ENCODE data around the gene ANKZF1. TPM values are rescaled to one million over a fixed set of nuclear protein-coding genes. Genes with fewer than 3 reads are reported as not detected.

The ANKZF1 gene
- total and polyA plus RNA-seq, 10 of the 15 experiments (the other 5 are each of a cell fraction or from before 2014, with no cell fraction given): 3.1 to 104 (median 35.0) TPM

DNA sequence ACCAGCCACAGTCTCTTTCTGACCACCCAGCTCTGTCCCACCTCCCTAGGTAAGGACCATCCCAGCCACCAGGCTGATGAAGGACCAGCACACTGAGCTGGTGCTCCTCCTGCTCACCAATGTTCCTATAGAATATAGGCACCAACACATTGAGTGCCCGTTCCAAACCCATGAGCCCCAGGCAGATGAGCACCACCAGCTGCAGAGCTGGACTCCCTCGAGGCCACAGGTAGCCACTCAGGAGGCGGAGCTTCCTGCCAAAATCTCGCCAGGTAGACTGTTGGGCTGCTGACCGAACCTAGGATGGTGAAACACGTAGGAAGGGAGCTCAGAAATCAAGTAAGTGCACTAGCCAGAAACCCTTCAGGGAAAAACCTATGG lies 13.1 kb upstream of the ANKZF1 start:
- 65% methylated on average over 6 of the region's 6 CpGs for WGBS (ENCODE audit: insufficient coverage, insufficient replicate concordance, low lambda C conversion rate, missing lambda C conversion rate)
- no peak for TF ChIP-seq EGR1 (IDR thresholded peaks at IDR 0.05; ENCODE audit: borderline replicate concordance in 1 of 2, low read depth in 2 of 2, low read length in 2 of 2)
- intact Hi-C loops (cut with micrococcal nuclease; ENCODE audit: unreplicated experiment) (no loop called here), in situ Hi-C loops (cut with MboI) (no loop called here)
- Histone ChIP-seq H3K9ac (ENCODE audit: control insufficient read depth, insufficient read depth, low read length) (no peak overlapping the region), H3K4me3 (no peak overlapping the region), H3K79me2 (ENCODE audit: control insufficient read depth, insufficient read depth, low read length) (peaks cover 14% of the 10 kb centered on the region), H3K9me3 (replicated peaks; ENCODE audit: control insufficient read depth, insufficient read depth, low read length) (no peaks in the 10 kb centered on the region), H3K27me3 (replicated peaks in 1 of 2; ENCODE audit: control insufficient read depth in 2 of 2, insufficient read depth in 2 of 2, low read length in 1 of 2) (no peaks in the 10 kb centered on the region), H3K36me3 (ENCODE audit: control insufficient read depth in 2 of 2, insufficient read depth in 2 of 2, low read length in 1 of 2) (peaks cover 1 to 19% of the 10 kb centered on the region in 2 experiments), H4K20me1 (ENCODE audit: control insufficient read depth, insufficient read depth) (no peaks in the 10 kb centered on the region; the same call in 1 of the 2 replicates), H3K4me2 (ENCODE audit: control insufficient read depth, insufficient read depth) (peak overlapping the region; percentile 99), H2AFZ (ENCODE audit: control insufficient read depth, low read depth, low read length) (no peak overlapping the region), H3K4me1 (ENCODE audit: control insufficient read depth, insufficient read depth, low read length) (peaks cover 16% of the 10 kb centered on the region), H3K27ac (ENCODE audit: control insufficient read depth, insufficient read depth) (no peak overlapping the region)
- ATAC-seq (no peak), FAIRE-seq (no peak), DNase-seq (ENCODE audit: low read depth, low spot score) (no peak)
- POLR2A ChIA-PET: interaction anchor here (0.5 to 3.8 kb wide), 6 partner anchors 10 to 40 kb away, joined by 3 to 21 read pairs (median 4); partner anchors contain the start of genes ANKZF1, ATG9A, CNPPD1 and TUBA4B
- BruUV-seq (replicated peaks): no TSS peak
- RAD21 ChIA-PET (ENCODE audit: unreplicated experiment): interaction anchor here (1.3 to 2.1 kb wide), 2 partner anchors 10 to 40 kb away, joined by 4 to 7 read pairs; partner anchors contain the start of genes CNPPD1 and ZFAND2B
- SMC1A ChIA-PET (ENCODE audit: uncharacterized antibody, unreplicated experiment): interaction anchor here (0.7 to 2.4 kb wide), 3 partner anchors 10 to 79 kb away, joined by 3 to 9 read pairs (median 7); partner anchors contain the start of gene ZFAND2B
- CTCF ChIA-PET: interaction anchor here (0.9 to 3.2 kb wide), 8 partner anchors 10 to 135 kb away, joined by 3 to 14 read pairs (median 4); partner anchors contain the start of gene ZFAND2B

DNA sequence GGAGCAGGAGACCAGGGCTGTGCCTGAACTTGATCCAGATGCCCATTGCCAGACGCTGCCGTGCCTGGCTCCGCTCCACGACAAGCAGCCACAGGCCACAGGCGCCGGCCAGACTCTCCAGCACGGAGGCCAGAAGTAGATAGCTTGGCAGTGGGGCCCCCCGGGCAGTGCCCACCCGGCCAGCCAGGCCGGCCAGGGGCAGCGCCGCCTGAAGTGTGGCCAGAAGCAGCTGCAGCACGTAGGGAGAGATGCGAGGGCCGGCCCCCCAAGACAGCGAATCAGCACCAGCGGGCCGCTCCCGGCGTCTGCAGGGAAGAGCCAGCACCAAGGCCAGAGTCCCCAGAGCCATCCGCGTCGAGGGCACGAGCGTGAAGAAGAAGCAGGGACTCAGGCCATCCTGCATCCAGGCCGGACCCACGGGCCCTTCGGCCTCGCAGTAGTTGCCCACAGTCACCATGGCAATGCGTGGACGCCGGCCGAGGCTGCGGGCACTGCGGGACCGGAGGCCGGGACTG lies 11.3 kb upstream of the ANKZF1 start:
- Histone ChIP-seq H3K4me3 (peak overlapping the region; percentile 92), H3K4me2 (ENCODE audit: control insufficient read depth, insufficient read depth) (peak overlapping the region; percentile 99), H3K9me3 (replicated peaks; ENCODE audit: control insufficient read depth, insufficient read depth, low read length) (no peaks in the 10 kb centered on the region), H2AFZ (ENCODE audit: control insufficient read depth, low read depth, low read length) (peak overlapping the region; percentile 79), H3K27ac (ENCODE audit: control insufficient read depth, insufficient read depth) (peak overlapping the region; percentile 63), H3K9ac (ENCODE audit: control insufficient read depth, insufficient read depth, low read length) (peak overlapping the region; percentile 76), H3K4me1 (ENCODE audit: control insufficient read depth, insufficient read depth, low read length) (peaks cover 16% of the 10 kb centered on the region), H3K36me3 (ENCODE audit: control insufficient read depth in 2 of 2, insufficient read depth in 2 of 2, low read length in 1 of 2) (peaks cover 10 to 20% of the 10 kb centered on the region in 2 experiments), H3K79me2 (ENCODE audit: control insufficient read depth, insufficient read depth, low read length) (peaks cover 14% of the 10 kb centered on the region), H4K20me1 (ENCODE audit: control insufficient read depth, insufficient read depth) (no peaks in the 10 kb centered on the region; the same call in 1 of the 2 replicates), H3K27me3 (replicated peaks in 1 of 2; ENCODE audit: control insufficient read depth in 2 of 2, insufficient read depth in 2 of 2, low read length in 1 of 2) (no peaks in the 10 kb centered on the region)
- ATAC-seq: peak; percentile 65
- intact Hi-C loops (cut with micrococcal nuclease; ENCODE audit: unreplicated experiment) (loop anchor here (2.0 kb wide), 1 partner anchor 77 kb away; no protein-coding TSS in a partner anchor), in situ Hi-C loops (cut with MboI) (no loop called here)
- ChIA-PET SMC1A (ENCODE audit: uncharacterized antibody, unreplicated experiment) (interaction anchor here (0.7 to 1.8 kb wide), 6 partner anchors 11 to 60 kb away, joined by 3 to 8 read pairs (median 4); partner anchors contain the start of genes ANKZF1, ATG9A, GLB1L and STK16), CTCF (interaction anchor here (0.6 to 1.7 kb wide), 4 partner anchors 9 to 77 kb away, joined by 3 to 5 read pairs (median 3); no protein-coding TSS in a partner anchor), RAD21 (ENCODE audit: unreplicated experiment) (interaction anchor here (0.9 to 2.2 kb wide), 5 partner anchors 11 to 60 kb away, joined by 3 to 11 read pairs (median 5); partner anchors contain the start of genes ANKZF1, ATG9A, GLB1L and STK16), POLR2A (interaction anchor here (0.6 to 3.8 kb wide), 13 partner anchors 8 to 153 kb away, joined by 3 to 21 read pairs (median 5); partner anchors contain the start of genes ANKZF1, ATG9A, CNPPD1 and DNAJB2)
- FAIRE-seq: no peak
- WGBS (ENCODE audit: insufficient coverage, insufficient replicate concordance, low lambda C conversion rate, missing lambda C conversion rate): 13% methylated on average over 37 of the region's 37 CpGs
- DNase-seq (ENCODE audit: low read depth, low spot score): no peak
- no TSS peak for BruUV-seq (replicated peaks)
- TF ChIP-seq NR2F1 (conservative IDR thresholded peaks at IDR 0.05): no peak
- TF ChIP-seq, protein P1, sequence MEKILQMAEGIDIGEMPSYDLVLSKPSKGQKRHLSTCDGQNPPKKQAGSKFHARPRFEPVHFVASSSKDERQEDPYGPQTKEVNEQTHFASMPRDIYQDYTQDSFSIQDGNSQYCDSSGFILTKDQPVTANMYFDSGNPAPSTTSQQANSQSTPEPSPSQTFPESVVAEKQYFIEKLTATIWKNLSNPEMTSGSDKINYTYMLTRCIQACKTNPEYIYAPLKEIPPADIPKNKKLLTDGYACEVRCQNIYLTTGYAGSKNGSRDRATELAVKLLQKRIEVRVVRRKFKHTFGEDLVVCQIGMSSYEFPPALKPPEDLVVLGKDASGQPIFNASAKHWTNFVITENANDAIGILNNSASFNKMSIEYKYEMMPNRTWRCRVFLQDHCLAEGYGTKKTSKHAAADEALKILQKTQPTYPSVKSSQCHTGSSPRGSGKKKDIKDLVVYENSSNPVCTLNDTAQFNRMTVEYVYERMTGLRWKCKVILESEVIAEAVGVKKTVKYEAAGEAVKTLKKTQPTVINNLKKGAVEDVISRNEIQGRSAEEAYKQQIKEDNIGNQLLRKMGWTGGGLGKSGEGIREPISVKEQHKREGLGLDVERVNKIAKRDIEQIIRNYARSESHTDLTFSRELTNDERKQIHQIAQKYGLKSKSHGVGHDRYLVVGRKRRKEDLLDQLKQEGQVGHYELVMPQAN (conservative IDR thresholded peaks at IDR 0.05): peak; percentile 94
- TF ChIP-seq PML (IDR thresholded peaks at IDR 0.05; ENCODE audit: low read length): peak; percentile 3; the same call in 1 of the 2 replicates
- TF ChIP-seq HDGF (IDR thresholded peaks at IDR 0.05): no peak
- TF ChIP-seq BMI1 (IDR thresholded peaks at IDR 0.05; ENCODE audit: borderline replicate concordance): no peak
- no peak for TF ChIP-seq CBX3 (IDR thresholded peaks at IDR 0.05; ENCODE audit: borderline replicate concordance, low read depth)
- 0 out of 2 replicates have a peak, but pooled peaks have one; percentile 15 for TF ChIP-seq RUNX3 (IDR thresholded peaks at IDR 0.05; ENCODE audit: low read length)
- TF ChIP-seq BCL3 (IDR thresholded peaks at IDR 0.05; ENCODE audit: borderline replicate concordance, insufficient read depth, low read depth, low read length, poor library complexity, severe bottlenecking): no peak
